ENCODE measurements around the gene COL9A3. TPM values are rescaled to one million over a fixed set of nuclear protein-coding genes. Genes with fewer than 3 reads are reported as not detected.

COL9A3 gene
- total and polyA plus RNA-seq, 2 of the 8 experiments (the other 6 are each of a cell fraction or from before 2014, with no cell fraction given) = 21.7 to 80.1 TPM

GRCh38 chr20:62838128-62838891, 21.5 kb downstream of the COL9A3 start:
- Histone ChIP-seq H4K91ac (replicated peaks; ENCODE audit: insufficient read length, low read length) (no peak overlapping the region), H3K56ac (replicated peaks; ENCODE audit: insufficient read length, low read depth, low read length) (no peak overlapping the region), H3K36me3 (ENCODE audit: control insufficient read depth in 2 of 4, insufficient read depth in 4 of 4, low read length in 3 of 4) (peaks cover 0 to 18% (median 4%) of the 10 kb centered on the region in 4 experiments; a peak in 3 of 8 replicates), H4K8ac (ENCODE audit: extremely low read depth, insufficient read depth, low read length) (no peak overlapping the region; the same call in 1 of the 2 replicates), H2AFZ (ENCODE audit: low read length) (no peak overlapping the region), H3K27me3 (replicated peaks in 1 of 4; ENCODE audit: control insufficient read depth in 3 of 4, extremely low read depth in 1 of 4, insufficient read depth in 3 of 4, low read length in 3 of 4) (no peaks in the 10 kb centered on the region), H3K27ac (ENCODE audit: low read depth, low read length) (no peak overlapping the region), H2BK20ac (ENCODE audit: low read length) (no peak overlapping the region), H3K79me2 (ENCODE audit: control insufficient read depth in 1 of 2, insufficient read depth in 2 of 2, low read length in 2 of 2) (no peaks in the 10 kb centered on the region), H4K5ac (ENCODE audit: insufficient read length, low read depth, low read length) (no peak overlapping the region), H2BK15ac (ENCODE audit: low read length) (no peak overlapping the region), H3K14ac (ENCODE audit: insufficient read length) (no peak overlapping the region), H2AK5ac (ENCODE audit: low read depth, low read length) (no peak overlapping the region), H3K23me2 (ENCODE audit: low read depth, low read length) (no peaks in the 10 kb centered on the region), H3K4me3 (ENCODE audit: extremely low read depth in 1 of 4, insufficient read depth in 2 of 4, low read depth in 3 of 4, low read length in 4 of 4) (no peak overlapping the region), H4K20me1 (replicated peaks in 1 of 2; ENCODE audit: control insufficient read depth in 1 of 2, insufficient read depth in 2 of 2, low read length in 2 of 2) (peaks cover 0 to 2% of the 10 kb centered on the region in 2 experiments), H3K9me3 (ENCODE audit: insufficient read depth in 2 of 2, low read depth in 1 of 2, low read length in 1 of 2) (no peaks in the 10 kb centered on the region), H3K9ac (replicated peaks in 1 of 4; ENCODE audit: extremely low read depth in 1 of 4, low read depth in 3 of 4, low read length in 3 of 4) (no peak overlapping the region), H3K4me2 (ENCODE audit: insufficient read depth in 1 of 2, low read depth in 2 of 2, low read length in 2 of 2) (no peak overlapping the region), H2BK5ac (ENCODE audit: low read depth, low read length) (no peak overlapping the region), H3K4ac (replicated peaks; ENCODE audit: insufficient read length, low read depth, low read length) (no peak overlapping the region), H2BK12ac (ENCODE audit: low read depth, low read length) (no peak overlapping the region), H3K18ac (ENCODE audit: extremely low read depth, low read length) (no peak overlapping the region), H3K79me1 (ENCODE audit: low read depth, low read length) (no peaks in the 10 kb centered on the region), H3K23ac (ENCODE audit: insufficient read length) (no peak overlapping the region), H2BK120ac (replicated peaks; ENCODE audit: low read depth, low read length) (no peak overlapping the region), H3K4me1 (replicated peaks in 1 of 4; ENCODE audit: control insufficient read depth in 3 of 4, insufficient read depth in 4 of 4, low read length in 3 of 4) (peaks cover 0 to 3% (median 0%) of the 10 kb centered on the region in 4 experiments; a peak in 2 of 7 replicates)
- FAIRE-seq (no peak), DNase-seq (ENCODE audit: low read depth in 1 of 2, low spot score in 2 of 2) (no peak)
- ChIA-PET CTCF (ENCODE audit: partially characterized antibody) (interaction anchor here (1.0 to 1.1 kb wide), 2 partner anchors 9 to 55 kb away, joined by 3 read pairs; no protein-coding TSS in a partner anchor), POLR2A (ENCODE audit: partially characterized antibody) (interaction anchor here (1.0 kb wide), 1 partner anchor 16 kb away, joined by 3 read pairs; no protein-coding TSS in a partner anchor)
- WGBS, 2 experiments (ENCODE audit: extremely low coverage in 1 of 2, insufficient coverage in 1 of 2, insufficient read length in 1 of 2, insufficient replicate concordance in 2 of 2, low coverage in 1 of 2, low lambda C conversion rate in 2 of 2, missing lambda C conversion rate in 1 of 2) = 93% methylated on average over 27 of the region's 27 CpGs; no CpG with 5 or more reads in 1 of the 2 experiments
- TF ChIP-seq BRCA1 (IDR thresholded peaks at IDR 0.05; ENCODE audit: low read depth, low read length) (no peak), YY1 (IDR thresholded peaks at IDR 0.05; ENCODE audit: low read depth, low read length) (no peak), KDM4A (IDR thresholded peaks at IDR 0.05; ENCODE audit: low read depth, low read length, severe bottlenecking) (no peak), POLR2A (IDR thresholded peaks at IDR 0.05; ENCODE audit: control extremely low read depth in 1 of 2, low read depth in 2 of 2, low read length in 2 of 2) (no peak), USF2 (IDR thresholded peaks at IDR 0.05; ENCODE audit: low read length) (no peak), NRF1 (IDR thresholded peaks at IDR 0.05; ENCODE audit: low read depth, low read length) (no peak), ATF2 (IDR thresholded peaks at IDR 0.05; ENCODE audit: low read length) (no peak), CTBP2 (IDR thresholded peaks at IDR 0.05; ENCODE audit: borderline replicate concordance, insufficient read depth, insufficient read length, low read length) (no peak), SIX5 (IDR thresholded peaks at IDR 0.05; ENCODE audit: low read depth, low read length) (no peak), BACH1 (IDR thresholded peaks at IDR 0.05; ENCODE audit: low read length) (no peak)

Data from H1 (cell line).